ENCODE measurements around the gene NYNRIN. TPM values are rescaled to one million over a fixed set of nuclear protein-coding genes. Genes with fewer than 3 reads are reported as not detected.
A peak's percentile ranks its signal among the peaks of the same experiment; 100 is the strongest.

The NYNRIN gene
- total RNA-seq, 1 donor from 2014 or later = 10.4 TPM

DNA sequence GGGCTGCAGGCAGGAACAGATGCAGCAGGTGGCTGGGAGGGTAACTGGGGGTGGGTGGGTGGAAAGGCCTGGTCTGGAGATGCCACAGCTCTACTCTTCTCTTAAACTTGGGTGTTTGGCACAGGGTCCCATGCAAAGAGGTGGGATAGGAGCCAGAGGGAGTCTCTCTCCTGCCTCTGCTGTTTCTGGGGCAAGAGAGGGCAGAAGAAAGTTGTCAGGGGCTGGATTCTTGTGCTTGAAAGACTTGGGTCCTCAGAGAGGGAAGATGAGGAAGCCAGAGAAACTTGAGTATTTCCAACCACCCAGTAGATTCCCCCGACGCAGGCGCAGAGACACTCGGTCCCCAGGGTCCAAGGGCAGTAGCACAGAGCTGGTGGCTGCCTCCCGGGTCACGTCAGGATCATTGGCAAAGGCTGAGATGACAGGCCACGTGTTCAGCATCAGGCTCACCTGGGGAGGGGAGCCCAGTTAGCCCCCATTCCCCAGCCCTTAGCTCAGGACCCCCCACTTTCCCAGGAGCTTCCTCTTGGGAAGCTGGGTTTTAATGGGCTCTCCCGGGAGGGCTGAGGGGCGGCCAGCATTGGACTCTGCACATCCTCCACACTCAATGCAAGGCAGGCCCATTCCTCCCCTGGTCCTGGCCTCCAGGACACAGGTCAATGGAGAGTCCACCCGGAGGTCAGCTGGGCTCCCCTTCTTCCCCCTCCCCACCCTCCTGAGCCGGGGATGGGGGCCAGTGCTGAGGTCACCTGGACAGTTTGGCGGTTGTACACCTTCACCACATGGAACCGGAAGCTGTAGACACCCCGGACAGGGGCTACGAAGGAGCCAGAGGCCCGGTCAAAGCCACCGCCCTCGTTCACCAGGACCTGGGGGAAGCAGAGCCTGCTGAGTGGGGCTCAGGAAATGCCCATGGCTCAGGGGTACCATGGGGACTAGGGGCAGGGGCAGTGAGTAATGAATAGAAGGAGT lies 29.0 kb downstream of the NYNRIN start:
- DNase-seq (ENCODE audit: low read depth, low spot score) = no peak
- H3K27ac Mint-ChIP-seq (ENCODE audit: unreplicated experiment) = no peak overlapping the region
- H3K9me3 Mint-ChIP-seq = no peaks in the 10 kb centered on the region
- H3K4me1 Mint-ChIP-seq = peaks cover 18% of the 10 kb centered on the region
- peaks cover under 1% of the 10 kb centered on the region for H3K36me3 Mint-ChIP-seq (ENCODE audit: low read depth)
- H3K4me3 Mint-ChIP-seq = no peak overlapping the region
- no peak for TF ChIP-seq CTCF (conservative IDR thresholded peaks at IDR 0.05)
- peaks cover 7% of the 10 kb centered on the region for H3K27me3 Mint-ChIP-seq (ENCODE audit: low read depth)

DNA sequence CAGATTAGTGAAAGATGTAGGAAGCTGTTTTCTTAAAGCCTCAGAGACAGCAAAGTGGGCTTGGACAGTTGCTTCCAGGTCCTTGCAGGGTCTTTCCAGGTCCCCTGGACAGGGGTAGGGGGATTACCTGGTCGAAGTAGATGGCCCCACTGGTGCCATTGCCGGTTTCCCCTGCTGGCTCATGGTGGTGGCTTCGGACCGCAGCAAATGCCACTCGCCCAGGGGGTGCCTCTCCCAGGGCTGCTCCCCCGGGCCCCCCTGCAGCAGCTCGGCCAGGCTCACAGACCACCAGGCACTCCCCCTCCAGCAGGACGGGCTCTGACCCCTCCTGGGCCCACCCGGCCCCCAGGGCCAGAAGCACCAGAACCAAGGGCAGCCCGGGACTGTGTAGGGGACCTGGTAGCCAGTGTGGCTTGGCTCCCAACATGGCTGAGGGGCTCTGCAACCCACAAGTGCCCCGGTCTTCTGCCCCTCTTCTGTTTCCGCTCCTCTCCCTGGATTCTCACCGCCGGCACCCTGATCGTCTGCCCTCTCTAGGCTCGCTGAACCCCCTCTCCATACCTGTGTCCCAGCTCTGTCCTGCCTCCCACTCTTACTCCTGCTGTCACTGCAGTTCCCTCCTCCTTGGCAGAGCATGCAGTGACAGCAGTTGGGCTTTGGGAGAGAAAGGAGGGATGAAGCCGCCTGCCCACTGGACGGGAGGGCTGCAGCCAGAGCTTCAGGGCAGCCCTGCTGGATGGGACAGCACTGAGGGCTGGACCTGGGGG lies 30.0 kb downstream of the NYNRIN start:
- Mint-ChIP-seq H3K27me3 (ENCODE audit: low read depth) (peaks cover 7% of the 10 kb centered on the region), H3K4me3 (peak overlapping the region; percentile 79), H3K36me3 (ENCODE audit: low read depth) (peaks cover 3% of the 10 kb centered on the region), H3K4me1 (peaks cover 18% of the 10 kb centered on the region), H3K9me3 (no peaks in the 10 kb centered on the region), H3K27ac (ENCODE audit: unreplicated experiment) (no peak overlapping the region)
- TF ChIP-seq CTCF (conservative IDR thresholded peaks at IDR 0.05) = no peak
- no peak for DNase-seq (ENCODE audit: low read depth, low spot score)

GRCh38 chr14:24429395-24430142 lies 30.8 kb downstream of the NYNRIN start, which contains the start of the genes CBLN3 and KHNYN:
Gene CBLN3, minus strand, starts transcription at chr14:24429668. Its CDS starts 614 bp downstream, at chr14:24429054.
Gene KHNYN, plus strand, starts transcription at chr14:24429954. Its CDS starts 777 bp downstream, at chr14:24430731.
- H3K9me3 Mint-ChIP-seq = no peaks in the 10 kb centered on the region
- peak within 1 kb of the TSS; percentile 90 for H3K4me3 Mint-ChIP-seq
- peaks cover 7% of the 10 kb centered on the region for H3K27me3 Mint-ChIP-seq (ENCODE audit: low read depth)
- H3K36me3 Mint-ChIP-seq (ENCODE audit: low read depth) = peaks cover 3% of the 10 kb centered on the region
- peak within 1 kb of the TSS; percentile 97 for H3K27ac Mint-ChIP-seq (ENCODE audit: unreplicated experiment)
- DNase-seq (ENCODE audit: low read depth, low spot score) = peak; percentile 70
- peaks cover 18% of the 10 kb centered on the region for H3K4me1 Mint-ChIP-seq
- TF ChIP-seq CTCF (conservative IDR thresholded peaks at IDR 0.05) = no peak

- DNase-seq (ENCODE audit: low read depth, low spot score) = peak; percentile 49
- TF ChIP-seq CTCF (conservative IDR thresholded peaks at IDR 0.05) = no peak
- Mint-ChIP-seq H3K36me3 (ENCODE audit: low read depth) (peaks cover 3% of the 10 kb centered on the region), H3K4me1 (peaks cover 18% of the 10 kb centered on the region), H3K27me3 (ENCODE audit: low read depth) (peaks cover 5% of the 10 kb centered on the region), H3K27ac (ENCODE audit: unreplicated experiment) (no peak overlapping the region), H3K9me3 (no peaks in the 10 kb centered on the region), H3K4me3 (peak overlapping the region; percentile 90)
These were observed 31.4 kb downstream of the NYNRIN start for GRCh38 chr14:24430143-24430681.
